Transverse colon (tissue), 4 donors: ENCODE measurements around the gene TRIM37.

ENCODE experiments used
- EP300 ChIP-seq: sonication (generic); formaldehyde crosslinking; IDR thresholded peaks from one replicate; pipeline ENCODE4 v1.6.1; 2017; ENCODE audit warnings: antibody characterized with exemption, low read depth
- POLR2A ChIP-seq: fragments of 450-650 bp; IDR thresholded peaks from one replicate; pipeline ENCODE4 v1.6.1; 2016; ENCODE audit warnings: antibody characterized with exemption, mild to moderate bottlenecking, moderate library complexity
- POLR2AphosphoS5 ChIP-seq, 3 donors: sonication (generic); formaldehyde crosslinking; IDR thresholded peaks; one replicate each; pipeline ENCODE4 v1.6.1; 2016; ENCODE audit warnings: antibody characterized with exemption in 3 of 3
- TF ChIP-seq, protein P1 (sequence below), 5 experiments: fragments of 200-600 bp in 3 of 5; fragments of 450-650 bp in 2 of 5; sonication (generic) in 3 of 5; IDR thresholded peaks; 1 replicate in 2 of 5; 2 replicates in 3 of 5; pipeline ENCODE4 v1.5.1; 2016 to 2017; ENCODE audit warnings: antibody characterized with exemption in 5 of 5, inconsistent platforms in 3 of 5, mild to moderate bottlenecking in 2 of 5, moderate library complexity in 1 of 5

DNA sequence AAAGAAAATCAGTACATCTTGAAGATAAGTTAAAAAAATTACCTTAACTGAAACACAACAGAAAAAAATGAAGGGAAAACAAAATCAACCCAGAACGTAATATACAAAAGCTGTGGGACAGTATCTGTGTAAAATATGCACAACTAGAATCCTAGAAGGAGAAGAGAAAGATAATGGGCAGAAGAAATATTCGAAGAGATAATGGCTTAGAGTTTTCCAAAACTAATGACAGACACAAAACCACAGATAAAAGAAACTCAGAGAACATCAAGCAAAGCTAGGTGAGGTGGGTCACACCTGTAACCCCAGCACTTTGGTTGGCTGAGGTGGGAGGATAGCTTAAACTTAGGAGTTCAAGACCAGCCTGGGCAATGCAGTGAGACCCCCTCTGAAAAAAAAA lies 117.1 kb downstream of the TRIM37 start:
- TF ChIP-seq POLR2A = no peak
- TF ChIP-seq, protein P1, sequence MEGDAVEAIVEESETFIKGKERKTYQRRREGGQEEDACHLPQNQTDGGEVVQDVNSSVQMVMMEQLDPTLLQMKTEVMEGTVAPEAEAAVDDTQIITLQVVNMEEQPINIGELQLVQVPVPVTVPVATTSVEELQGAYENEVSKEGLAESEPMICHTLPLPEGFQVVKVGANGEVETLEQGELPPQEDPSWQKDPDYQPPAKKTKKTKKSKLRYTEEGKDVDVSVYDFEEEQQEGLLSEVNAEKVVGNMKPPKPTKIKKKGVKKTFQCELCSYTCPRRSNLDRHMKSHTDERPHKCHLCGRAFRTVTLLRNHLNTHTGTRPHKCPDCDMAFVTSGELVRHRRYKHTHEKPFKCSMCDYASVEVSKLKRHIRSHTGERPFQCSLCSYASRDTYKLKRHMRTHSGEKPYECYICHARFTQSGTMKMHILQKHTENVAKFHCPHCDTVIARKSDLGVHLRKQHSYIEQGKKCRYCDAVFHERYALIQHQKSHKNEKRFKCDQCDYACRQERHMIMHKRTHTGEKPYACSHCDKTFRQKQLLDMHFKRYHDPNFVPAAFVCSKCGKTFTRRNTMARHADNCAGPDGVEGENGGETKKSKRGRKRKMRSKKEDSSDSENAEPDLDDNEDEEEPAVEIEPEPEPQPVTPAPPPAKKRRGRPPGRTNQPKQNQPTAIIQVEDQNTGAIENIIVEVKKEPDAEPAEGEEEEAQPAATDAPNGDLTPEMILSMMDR (IDR thresholded peaks at IDR 0.05) = no peak
- no peak for TF ChIP-seq POLR2AphosphoS5 (IDR thresholded peaks at IDR 0.05)
- no peak for TF ChIP-seq EP300
